ENCODE results near the gene HOXD3.

The HOXD3 gene

DNA sequence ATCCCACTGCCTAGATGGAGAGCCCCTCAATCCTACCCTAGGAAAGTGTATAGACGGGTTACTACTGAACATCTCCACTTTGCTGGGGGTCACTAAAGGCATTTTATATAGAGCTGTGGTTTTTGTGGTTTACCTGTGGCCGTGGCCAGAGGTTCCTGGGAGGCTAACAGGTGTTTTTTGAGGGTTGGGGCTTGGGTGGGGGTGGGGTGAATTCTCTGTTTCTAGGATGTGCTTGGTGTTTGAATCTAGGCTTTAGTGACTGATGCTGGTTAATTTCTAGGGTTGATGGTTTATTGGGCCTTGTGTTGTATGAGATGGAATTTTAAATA lies 19.9 kb upstream of the HOXD3 start:
- no peak for DNase-seq (ENCODE audit: low read depth)
- TF ChIP-seq, protein P1, sequence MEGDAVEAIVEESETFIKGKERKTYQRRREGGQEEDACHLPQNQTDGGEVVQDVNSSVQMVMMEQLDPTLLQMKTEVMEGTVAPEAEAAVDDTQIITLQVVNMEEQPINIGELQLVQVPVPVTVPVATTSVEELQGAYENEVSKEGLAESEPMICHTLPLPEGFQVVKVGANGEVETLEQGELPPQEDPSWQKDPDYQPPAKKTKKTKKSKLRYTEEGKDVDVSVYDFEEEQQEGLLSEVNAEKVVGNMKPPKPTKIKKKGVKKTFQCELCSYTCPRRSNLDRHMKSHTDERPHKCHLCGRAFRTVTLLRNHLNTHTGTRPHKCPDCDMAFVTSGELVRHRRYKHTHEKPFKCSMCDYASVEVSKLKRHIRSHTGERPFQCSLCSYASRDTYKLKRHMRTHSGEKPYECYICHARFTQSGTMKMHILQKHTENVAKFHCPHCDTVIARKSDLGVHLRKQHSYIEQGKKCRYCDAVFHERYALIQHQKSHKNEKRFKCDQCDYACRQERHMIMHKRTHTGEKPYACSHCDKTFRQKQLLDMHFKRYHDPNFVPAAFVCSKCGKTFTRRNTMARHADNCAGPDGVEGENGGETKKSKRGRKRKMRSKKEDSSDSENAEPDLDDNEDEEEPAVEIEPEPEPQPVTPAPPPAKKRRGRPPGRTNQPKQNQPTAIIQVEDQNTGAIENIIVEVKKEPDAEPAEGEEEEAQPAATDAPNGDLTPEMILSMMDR (conservative IDR thresholded peaks at IDR 0.05; ENCODE audit: low read length) = no peak
- peak overlapping the region; percentile 80 for H3K4me3 ChIP-seq (ENCODE audit: low read length)

DNA sequence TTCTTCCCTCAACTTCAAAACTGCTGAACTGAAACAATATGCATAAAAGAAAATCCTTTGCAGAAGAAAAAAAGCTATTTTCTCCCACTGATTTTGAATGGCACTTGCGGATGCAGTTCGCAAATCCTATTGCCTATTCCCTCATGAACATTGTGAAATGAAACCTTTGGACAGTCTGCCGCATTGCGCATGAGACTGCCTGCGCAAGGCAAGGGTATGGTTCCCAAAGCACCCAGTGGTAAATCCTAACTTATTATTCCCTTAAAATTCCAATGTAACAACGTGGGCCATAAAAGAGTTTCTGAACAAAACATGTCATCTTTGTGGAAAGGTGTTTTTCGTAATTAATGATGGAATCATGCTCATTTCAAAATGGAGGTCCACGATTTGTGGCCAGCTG lies 19.2 kb upstream of the HOXD3 start:
- peak overlapping the region; percentile 80 for H3K4me3 ChIP-seq (ENCODE audit: low read length)

DNA sequence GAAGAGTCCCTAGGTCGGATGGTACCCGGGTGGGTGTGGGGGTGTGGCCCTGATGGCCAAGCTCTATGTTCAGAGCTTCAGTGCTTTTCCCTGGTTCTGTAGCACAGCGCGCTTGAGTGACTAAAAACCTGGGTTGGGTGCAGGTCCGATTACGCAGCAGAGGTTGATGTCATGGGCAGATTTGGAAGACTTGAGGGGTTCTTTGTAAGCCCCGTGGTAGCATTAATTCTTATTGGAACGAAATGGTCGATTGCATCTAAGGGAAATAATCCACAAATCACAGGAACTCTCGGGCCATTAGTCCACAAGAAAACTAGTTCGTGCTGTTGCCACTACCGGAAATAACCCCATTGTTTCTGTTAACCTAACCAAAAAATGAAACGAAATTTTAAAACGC lies 18.6 kb upstream of the HOXD3 start:
- TF ChIP-seq, protein P1 (conservative IDR thresholded peaks at IDR 0.05; ENCODE audit: low read length) = no peak
- DNase-seq (ENCODE audit: low read depth) = peak; percentile 36
- peak overlapping the region; percentile 80 for H3K4me3 ChIP-seq (ENCODE audit: low read length)

More for the DNA sequence above, 19.2 kb upstream of the HOXD3 start:
- TF ChIP-seq, protein P1 (conservative IDR thresholded peaks at IDR 0.05; ENCODE audit: low read length) = no peak
- peak; percentile 58 for DNase-seq (ENCODE audit: low read depth)

DNA sequence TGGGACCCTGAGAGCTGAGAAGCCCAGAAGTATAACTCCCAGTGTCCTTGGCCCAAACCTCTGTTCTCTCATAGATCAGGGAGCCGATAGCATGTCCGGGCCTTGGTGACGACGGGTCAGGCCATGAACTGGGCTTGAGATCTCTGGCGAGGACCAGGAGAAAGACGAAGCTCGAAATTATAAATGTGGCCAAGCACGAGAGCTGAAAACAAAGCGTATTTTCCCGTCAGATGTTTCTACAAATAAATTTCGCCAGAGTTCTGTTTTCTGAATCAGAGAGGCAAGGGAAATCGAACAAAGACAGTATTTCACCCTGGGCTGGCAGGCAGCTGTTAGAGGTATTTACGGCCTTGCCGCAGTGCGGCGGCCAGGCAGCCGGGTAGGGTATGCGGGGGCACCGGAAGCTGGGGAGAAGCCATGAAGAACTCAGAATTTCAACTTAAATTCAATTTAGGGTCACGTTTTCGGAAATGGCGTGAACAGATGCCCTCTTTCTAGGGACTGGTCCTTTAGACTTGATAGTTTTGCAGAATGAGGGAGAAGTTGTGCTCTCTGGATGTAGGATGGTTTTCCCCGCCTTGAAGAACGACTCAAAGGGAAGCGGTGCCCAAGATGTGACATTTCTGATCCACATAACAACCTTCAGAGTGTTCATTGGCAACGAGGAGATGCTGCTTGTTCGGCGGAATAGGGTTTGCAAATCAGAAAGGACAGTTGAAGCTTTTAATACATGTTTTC lies 18.0 kb upstream of the HOXD3 start:
- H3K4me3 ChIP-seq (ENCODE audit: low read length) = peak overlapping the region; percentile 80
- TF ChIP-seq, protein P1 (conservative IDR thresholded peaks at IDR 0.05; ENCODE audit: low read length) = no peak

DNA sequence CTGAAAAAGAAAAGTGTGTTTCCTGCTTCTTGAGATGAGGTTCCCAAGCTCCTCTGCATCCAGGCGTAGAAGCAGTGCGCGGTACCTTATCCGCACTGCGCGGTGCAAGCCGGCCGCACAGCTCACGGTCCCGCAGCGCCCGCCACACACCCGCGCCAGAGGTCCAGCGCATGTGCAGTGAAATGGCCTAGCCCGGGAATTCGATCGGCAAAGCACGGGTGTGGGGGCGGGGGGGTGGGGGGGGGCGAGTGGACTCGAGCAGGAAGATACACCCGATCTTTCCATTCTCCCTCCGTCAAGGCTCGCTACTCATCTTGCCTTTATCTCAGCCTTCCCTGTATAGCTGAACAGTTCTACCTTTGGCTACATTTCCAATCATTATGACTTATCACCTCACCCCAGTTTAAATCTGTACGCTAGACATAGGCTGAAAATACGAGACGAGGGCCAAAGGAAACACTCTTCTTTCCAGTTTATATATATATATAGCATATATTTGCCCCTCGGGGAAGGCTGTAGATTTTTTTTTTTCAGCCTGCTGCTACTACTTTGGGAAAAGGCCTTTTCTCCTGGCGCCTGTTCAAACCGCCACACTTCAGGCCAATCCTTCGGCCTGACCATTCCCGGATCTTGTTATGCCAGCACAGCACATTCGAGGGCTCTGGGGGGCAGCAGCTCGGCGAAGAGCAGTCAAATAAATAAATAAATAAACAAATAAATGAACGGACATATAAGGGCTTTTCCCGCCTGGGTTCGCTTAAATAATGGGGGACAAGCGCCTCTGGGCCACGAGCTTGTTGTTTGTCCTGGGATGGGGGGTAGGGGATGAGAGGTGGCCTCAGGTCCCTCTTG lies 17.2 kb upstream of the HOXD3 start:
- TF ChIP-seq, protein P1 (conservative IDR thresholded peaks at IDR 0.05; ENCODE audit: low read length) = no peak
- peak overlapping the region; percentile 80 for H3K4me3 ChIP-seq (ENCODE audit: low read length)
- DNase-seq (ENCODE audit: low read depth) = peak; percentile 71

More for the DNA sequence above, 18.0 kb upstream of the HOXD3 start:
- DNase-seq (ENCODE audit: low read depth) = peak; percentile 63

DNA sequence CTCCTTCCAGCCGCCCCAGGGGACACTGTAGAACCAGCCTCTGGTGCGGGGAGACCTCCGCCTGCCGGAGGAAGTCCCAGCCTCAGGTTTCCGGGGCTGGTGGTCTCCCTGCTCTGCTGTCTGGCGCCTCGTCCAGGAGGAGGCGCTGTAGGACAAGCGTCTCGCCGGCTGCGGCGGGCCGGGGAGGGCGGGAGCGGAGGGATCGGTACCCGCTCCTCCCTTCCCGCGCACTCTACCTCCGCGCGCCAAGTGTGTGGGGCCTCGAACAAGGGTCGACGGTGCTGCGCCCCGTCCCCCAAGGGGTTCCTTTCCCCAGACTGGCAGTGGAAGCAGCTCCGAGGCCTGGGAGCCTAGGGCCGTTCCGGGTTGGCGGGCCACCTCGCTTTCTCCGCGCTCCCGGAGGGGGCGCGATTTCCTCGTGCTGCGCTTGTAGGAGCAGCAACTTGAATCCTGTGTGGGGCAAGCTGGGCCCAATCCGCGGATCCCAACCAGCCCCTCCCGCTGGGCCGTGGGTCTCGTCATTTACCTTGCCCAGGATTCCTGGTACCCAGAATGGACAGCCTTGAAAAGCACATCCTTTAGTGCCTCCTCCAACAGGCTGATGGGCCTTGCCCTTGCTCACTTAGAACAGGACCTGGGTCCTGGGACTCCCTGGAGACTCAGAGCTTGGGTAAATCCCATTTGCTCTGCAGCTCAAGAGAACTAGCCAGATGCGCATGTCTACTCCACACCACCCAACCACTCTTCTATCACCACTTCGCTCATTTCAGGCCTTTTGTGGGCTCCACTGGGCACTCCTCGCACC lies 16.4 kb upstream of the HOXD3 start:
- TF ChIP-seq, protein P1 (conservative IDR thresholded peaks at IDR 0.05; ENCODE audit: low read length) = peak; percentile 72
- DNase-seq (ENCODE audit: low read depth) = peak; percentile 73
- peak overlapping the region; percentile 80 for H3K4me3 ChIP-seq (ENCODE audit: low read length)

Data from AG10803 (cell line).